Measurements from ENCODE around the gene GSG1L.

The GSG1L gene

DNA sequence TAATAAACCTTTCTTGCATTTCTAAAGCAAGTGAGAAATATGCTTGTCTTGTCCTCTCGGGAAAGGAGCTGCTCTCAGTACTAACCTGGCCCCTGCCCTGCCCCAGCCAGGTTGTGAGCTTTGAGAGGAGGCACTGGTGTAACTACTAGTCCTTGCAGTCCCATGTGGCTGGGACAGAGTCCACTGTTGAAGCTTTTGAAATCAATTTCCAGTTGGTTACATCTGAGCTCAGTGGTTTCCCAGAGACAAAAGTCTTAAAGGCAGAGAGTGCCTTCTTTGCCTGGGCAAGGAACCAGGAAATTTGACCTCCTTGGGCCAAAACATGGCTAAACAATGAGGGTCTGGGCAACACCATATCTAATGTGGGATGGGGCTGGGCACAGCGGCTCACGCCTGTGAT, 48.7 kb downstream of the GSG1L start:
- no peak for DNase-seq (ENCODE audit: low read depth)

DNA sequence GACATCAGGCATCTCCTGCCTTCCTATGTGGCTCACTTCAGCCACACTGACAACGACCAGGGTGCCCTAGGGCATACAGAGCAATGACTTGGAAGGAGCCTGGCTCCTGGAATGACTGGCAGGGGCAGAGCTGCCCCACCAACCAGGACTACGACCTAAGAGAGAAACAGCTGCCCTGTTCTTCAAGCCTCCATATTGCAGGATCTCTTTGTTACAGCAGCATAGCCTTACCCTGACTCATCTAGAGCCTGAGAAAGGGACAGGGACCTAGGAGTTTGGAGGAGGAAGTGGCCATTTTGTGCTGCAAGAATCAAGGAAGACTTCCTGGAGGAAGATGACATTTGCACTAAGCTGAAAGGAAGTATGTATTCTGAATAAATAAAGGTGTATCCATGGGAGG, 49.6 kb downstream of the GSG1L start:
- DNase-seq (ENCODE audit: low read depth), result no peak

DNA sequence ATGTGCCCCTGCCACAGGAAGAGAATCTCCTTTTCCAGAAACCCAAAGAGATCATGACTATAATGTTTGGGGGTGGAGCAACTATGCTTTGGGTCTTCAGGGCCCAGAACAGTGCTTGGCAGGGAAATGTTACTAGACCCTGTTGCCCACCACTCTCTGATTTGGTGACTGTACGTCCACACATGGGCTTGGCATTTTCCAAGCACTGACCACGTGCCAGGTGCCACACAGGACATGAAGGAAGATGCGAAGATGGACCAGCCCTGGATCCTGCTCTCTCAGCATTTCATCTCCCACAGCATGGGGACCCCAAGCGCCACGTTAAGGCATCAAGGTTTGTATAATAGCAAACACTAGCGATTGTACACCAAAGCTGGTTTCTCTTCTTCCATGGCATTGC, 50.1 kb downstream of the GSG1L start:
- no peak for DNase-seq (ENCODE audit: low read depth)

DNA sequence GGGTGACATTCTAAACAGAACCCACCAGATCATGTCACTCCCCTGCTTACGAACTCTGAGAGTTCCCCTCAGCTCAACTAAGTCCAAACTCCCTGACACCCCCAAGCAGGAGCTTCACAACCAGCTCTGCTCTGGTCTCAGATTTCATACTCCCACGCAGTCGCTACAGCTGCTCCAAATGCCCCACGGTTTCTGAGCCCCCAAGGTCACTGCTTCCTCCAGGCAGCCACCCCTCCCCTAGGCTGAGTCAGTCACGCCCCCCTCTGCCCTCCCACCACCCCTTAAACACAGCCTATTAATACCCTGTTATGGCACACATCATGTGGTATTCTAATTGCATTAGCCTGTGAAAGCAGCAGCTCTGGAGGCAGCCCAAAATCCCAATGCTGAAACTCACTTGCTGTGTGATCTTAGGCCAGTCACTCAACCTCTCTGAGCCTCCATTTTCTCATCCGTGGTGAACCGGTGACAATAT, 51.5 kb downstream of the GSG1L start:
- DNase-seq (ENCODE audit: low read depth), result peak; percentile 3

DNA sequence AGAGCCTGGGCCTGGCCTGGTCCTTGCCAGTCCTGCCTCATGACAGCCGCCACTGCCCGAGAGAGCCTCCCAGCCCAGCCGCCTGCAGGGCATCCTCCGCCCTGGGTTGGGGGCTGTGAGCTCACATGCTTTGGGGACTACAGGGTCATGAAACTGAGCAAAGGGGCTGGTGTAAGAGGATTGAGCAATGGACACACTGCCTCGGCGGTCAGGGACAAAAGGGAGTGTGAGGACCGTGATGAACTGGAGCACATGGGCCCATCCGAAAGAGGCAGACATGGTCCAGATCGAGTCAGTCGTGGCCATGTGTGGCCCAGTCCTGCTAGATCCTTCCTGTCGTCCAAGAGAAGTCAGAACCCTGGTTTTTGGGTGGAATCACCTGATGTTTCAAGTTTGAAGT, 52.3 kb downstream of the GSG1L start:
- DNase-seq (ENCODE audit: low read depth), result no peak

DNA sequence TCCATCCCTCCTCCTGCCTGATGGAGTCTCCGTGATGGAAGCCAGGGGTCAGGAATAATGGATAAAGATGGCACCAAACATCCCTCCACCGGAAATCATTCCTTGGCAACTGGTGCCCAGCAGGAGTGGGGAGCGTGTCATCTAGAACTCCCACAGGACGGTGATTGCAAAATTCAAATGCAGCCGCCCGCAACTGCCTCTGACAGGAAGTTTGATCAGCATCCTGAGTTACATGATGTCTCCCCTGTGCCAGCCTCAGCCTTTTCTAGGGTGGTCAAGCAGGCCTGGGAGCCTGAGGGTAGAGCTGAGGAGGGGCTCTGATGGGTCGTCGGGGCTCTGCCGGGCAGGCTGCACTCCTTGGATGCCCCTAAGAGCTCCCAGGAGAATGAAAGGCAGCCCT, 52.8 kb downstream of the GSG1L start:
- peak; percentile 21 for DNase-seq (ENCODE audit: low read depth)

DNA sequence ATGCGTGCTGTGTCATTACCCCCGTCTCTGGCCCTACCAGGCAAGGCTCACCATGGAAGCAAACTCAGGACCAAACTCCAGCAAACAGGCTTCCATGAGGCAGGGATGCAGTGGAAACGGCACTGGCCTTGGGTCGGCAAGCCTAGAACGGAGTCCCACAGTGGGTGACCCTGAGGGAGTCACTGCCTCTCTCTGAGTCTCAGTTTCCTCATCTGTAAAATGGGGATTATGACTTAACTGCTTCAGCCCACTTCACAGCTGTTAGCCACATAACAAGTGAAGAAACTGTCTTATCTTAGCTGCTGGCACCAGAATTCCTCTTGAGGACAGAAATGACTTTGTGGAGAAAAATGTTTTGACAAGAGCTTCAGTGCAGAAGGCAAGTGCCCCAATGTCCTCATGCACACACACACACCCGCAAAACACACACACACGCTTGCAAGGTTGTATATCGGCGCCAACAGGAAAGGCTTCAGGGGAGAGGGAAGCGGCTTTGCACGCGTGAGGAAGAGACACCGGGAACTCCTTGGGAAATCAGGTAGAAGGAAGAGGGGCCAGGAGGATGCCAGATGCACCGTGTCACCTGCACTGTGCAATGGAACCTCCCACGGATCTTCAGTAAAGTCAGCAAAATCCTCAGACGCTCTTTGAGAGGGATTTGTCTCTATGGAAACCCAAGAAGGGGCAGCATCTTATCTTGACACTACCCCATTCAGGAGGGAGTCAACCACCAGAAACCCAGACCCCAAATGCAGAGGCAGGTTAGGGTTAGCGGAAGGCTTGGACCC, 53.7 kb downstream of the GSG1L start:
- no peak for DNase-seq (ENCODE audit: low read depth)

DNA sequence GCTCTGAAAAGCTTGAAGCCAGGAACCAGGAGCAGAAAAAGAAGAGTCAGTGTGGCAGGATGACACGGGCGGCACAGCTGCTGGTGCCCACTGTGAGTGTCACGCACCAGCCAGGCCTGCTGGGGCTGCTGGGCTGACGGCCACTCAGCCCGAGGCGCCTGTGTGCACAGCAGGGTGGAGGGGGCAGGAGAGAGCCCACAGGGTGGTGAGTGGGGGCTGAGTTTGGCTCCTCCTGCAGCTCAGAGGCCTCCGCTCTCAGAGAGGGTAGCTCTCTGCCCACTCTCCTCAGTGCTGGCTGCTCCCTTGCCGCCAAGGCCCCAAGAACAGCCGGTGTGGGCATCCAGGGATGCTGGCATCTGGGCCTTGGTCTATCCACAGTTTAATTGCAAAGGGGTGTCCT, 59.6 kb downstream of the GSG1L start:
- DNase-seq (ENCODE audit: low read depth), result no peak

DNA sequence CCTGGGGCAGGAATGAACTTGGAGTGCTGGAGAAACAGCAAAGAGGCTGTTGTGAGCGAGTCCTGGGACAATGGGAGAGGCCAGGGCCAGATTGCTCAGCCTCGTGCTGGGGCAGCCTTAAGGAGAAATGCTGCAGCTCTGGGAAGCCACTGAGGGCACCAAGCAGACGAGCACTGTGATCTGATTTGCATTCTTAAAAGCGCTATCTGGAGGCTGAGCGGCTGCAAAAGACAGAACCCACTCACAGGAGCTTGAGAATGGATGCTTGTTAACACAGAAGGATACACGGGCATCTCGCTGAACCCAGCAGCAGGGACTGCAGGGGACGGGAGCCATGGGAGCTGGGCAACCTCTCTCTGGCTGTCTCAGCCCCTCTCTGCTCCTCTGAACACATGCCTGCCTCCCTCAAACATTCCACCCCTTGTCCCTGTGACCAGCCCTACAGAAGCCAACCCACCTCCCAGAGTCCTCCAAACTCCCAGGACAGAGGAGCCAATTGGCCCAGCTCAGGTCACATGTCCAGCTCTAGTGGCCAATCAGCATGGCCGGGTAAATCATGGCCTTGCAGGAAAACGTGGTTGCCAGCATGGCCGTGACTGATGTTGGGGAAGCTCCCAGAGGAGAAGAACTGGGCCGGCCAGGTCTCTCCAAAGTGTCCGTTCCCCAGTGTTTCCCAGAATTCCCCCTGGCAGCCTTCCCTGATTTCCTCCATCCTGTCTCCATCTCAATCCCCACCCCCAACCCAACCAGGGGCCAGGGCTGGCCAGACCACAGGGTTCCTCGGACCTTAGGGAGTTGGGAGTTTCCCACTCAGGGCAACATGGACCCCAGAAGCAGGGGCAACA, 60.3 kb downstream of the GSG1L start:
- DNase-seq (ENCODE audit: low read depth), result no peak

DNA sequence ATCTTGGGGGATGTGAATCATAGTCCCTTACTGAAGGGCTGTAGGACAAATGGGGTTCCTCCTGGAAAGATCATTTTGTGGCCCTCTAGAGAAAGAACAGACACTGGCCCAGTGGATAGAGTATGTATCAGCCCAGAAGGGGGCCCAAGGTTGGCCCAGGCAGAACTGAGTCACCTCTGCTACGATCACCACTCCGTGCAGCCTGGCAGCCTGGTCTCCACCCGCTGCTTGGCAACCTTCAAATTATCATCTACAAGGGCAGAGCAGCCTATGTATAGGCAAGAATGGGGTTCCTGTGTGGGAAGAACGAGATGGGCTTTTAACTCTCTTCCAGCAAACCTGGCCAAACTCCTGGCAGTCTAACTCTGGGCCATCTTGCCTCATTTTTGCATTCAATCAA, 61.9 kb downstream of the GSG1L start:
- no peak for DNase-seq (ENCODE audit: low read depth)

DNA sequence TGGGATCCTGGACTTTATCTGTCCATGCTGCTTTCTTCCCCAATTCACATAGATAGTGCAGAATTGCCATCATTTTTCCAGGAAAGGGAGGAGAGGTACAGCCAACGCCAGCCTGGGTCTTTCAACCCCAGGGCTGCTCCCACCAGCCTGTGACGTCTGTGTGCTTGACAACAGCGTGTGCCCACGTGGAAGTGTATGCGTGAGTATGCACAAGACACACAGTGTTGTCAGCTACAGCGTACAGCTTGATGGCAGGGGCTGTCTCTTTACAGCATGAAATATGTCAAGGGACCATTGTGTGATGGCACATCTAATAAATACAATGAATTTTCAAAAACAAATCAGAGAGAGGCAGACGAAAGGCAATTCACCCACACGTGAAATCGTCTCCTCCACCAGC, 62.3 kb downstream of the GSG1L start:
- DNase-seq (ENCODE audit: low read depth), result no peak

DNA sequence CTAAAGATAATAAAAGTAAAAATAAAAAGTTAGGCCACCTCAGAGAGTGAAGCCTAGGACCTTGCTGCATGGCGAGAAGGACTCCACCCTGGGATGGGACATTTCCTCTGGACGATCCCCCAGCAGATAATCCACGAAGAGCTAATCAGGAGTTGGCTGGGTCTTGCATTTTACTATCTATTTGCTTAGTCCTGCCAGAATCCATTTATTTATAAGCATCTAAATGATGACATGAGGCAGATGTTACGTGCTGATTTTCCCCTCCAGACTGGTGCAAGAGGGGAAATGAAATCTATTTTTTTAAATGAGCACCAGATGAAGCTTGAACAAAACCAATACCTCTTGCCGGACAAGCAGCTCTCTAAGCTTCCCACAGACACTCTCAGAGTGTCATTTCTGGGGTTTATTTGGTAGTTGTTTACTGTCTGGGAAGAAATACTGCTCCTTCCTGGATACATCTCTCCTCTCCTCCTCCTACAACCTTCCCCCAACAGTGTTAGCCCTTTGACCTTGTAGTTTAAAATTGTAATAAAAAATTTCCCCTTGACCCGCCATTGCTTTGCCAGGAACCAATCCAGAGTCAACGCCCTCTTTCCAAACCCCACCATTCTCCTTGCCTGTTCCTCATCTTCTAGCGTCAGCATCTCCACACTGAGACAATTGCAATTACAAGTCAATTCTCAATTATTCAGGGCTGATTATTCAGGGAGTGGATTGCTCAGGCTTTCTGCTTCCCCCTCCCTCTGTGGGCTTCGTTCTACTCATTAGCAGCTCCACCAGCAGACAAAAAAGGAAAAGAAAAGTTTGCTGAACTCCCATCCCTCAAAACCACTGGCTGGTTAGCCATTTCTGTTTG, 63.0 kb downstream of the GSG1L start:
- DNase-seq (ENCODE audit: low read depth), result no peak

DNA sequence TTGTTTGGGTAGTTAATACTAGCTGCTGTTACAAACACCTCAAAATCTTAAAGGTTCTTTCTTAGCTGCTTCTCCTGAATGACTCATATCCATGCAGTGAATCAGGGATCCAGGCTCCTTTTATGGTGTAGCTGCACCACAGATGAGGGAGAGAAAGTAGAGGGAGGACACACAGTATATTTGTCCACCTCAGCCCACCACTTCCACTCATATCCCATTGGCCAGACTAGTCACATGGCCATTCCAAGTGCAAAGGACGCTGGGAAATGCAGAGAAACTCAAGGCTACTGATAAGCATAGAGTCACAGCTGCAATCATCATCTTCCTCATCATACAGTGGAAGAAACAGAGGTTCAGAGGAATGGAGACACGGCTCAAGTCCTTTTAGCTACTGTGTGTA, 63.8 kb downstream of the GSG1L start:
- no peak for DNase-seq (ENCODE audit: low read depth)

DNA sequence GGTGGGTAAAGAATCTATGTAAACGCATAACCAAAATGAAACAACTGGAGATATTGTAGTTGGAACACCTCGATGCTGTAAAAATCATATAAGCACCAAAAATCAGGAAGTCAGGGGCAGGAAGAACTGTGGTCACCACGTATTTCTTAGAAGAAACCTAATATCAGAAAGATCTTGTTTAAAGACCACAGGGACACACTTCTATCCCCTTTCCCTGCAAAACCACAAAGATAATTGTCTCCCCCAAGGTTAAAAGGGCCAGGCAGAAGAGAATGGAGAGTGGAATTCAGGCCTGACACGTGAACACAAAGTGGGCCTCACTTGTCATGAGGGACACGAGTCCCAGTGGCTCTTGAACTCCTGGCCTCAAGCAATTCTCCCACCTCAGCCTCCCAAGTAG, 68.1 kb downstream of the GSG1L start:
- no peak for DNase-seq (ENCODE audit: low read depth)

DNA sequence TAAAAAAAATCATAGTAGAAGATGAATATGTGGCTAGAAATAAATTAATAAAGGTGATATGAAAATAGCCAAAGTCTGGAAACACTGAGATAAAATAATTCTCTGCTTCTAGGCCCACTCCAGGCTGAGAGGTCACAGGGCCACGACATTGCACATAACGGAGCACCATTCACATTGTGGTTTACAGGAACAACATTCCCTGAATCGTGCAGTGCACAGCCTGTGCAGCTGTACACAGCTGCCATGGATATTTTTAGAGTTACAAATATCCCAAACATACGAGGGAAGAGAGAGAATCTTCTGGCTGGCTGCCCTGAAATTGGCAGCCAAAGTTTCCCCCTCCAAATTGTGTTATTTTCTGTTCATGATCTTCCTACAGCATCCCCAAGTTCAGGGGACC, 68.8 kb downstream of the GSG1L start:
- no peak for DNase-seq (ENCODE audit: low read depth)

DNA sequence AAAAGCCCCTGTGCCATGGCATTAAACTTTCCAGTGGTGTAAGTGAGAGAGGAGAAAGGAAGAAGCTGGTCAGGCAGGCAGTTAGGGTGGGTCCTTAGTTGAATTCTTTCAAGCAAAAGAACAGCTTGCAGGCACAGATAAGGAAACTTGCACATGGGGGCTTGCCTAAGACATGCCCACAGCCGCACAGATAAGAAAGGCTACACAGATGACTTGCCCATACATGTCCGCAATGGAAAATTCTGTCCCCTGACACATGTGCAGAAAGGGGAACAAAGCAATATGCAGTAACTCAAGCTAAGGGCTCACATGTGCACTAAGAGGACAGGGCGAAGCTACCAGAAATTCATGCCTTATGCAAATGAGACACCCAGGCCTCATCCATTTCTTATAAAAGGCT, 69.9 kb downstream of the GSG1L start:
- no peak for DNase-seq (ENCODE audit: low read depth)

DNA sequence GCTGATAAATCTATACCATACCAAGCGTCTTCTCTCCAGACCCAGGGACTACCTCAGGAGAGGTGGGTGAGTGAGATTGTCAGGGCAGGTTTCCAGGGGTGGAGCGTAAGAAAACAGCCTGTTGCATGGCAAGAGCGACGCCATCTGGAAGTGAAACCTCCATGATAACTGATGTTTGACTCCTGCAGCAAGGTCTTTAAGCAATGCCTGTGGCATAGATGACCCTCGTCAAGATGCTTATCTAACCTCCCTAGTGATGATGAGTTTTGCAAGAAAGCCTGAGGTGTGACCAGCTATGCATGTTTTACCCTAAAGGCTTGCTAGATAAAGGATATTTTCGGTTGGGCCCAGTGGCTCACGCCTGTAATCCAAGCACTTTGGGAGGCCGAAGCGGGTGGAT, 71.6 kb downstream of the GSG1L start:
- DNase-seq (ENCODE audit: low read depth), result no peak

DNA sequence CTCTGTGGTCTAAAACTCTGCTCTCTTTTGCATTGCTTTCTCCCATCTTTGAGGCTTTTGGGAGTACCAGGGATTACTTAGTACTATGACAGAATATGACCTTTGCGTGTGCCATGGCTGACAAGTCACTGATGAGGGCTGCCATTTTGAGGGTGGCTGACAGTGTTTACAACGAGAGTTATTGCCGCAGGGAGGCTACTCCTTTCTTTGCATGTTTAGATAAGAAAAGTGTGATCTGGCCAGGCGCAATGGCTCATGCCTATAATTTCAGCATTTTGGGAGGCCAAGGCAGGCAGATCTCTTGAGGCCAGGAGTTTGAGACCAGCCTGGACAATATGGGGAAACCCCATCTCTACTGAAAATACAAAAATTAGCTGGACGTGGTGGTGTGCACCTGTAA, 77.5 kb downstream of the GSG1L start:
- no peak for DNase-seq (ENCODE audit: low read depth)

DNA sequence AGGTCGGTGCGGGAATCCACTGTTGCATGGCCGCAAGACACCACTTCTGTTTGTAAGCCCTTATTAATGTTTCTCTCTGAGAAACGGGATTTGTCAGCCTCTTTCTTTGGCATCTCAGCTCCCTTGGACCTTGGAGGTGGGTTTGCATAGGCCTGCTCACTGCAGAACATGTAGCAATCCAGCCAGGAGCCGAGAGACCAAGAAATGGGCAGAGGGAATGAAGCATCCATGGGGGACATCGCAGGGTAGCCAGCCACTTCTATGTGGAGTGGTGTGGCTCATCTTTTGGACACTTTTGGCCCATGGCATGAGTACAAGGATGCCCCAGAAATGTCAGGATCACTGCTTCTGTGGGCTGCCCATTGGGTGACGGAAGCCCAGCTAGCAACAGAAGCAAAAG, 79.4 kb downstream of the GSG1L start:
- no peak for DNase-seq (ENCODE audit: low read depth)

DNA sequence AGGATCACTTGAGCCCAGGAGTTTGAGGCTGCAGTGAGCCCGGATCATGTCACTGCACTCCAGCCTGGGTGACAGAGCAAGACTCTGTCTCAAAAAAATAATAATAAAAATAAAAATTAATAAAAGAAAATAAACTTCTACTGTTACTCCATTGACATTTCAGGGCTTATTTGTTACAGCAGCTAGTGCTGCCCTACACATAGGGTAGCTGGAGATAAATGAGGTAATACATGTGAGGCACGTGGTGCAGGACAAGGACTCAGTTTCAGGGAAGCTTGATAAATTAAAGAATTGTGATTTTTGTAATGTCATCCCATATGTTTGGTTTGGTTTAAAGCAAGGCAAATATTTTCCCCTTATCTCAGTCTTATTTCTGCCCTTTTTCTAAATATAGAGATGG, 80.3 kb downstream of the GSG1L start:
- DNase-seq (ENCODE audit: low read depth), result no peak

DNA sequence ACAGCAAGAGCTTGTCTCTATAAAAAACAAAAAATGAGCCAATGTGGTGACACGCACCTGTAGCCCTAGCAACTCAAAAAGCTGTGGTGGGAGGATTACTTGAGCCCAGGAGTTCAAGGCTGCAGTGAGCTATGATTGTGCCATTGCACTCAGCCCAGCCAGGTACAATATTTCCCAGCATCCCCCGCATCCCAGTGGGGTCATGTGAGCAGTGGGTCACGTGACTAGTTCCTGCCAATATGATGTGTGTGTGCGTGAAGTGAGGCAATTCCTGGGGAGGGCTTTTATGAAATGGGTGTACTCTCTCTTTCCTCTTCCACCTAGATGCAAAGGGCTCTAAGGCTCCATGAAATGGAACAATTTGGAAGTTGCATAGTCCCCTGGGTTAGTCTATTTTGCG, 81.3 kb downstream of the GSG1L start:
- DNase-seq (ENCODE audit: low read depth), result no peak

DNA sequence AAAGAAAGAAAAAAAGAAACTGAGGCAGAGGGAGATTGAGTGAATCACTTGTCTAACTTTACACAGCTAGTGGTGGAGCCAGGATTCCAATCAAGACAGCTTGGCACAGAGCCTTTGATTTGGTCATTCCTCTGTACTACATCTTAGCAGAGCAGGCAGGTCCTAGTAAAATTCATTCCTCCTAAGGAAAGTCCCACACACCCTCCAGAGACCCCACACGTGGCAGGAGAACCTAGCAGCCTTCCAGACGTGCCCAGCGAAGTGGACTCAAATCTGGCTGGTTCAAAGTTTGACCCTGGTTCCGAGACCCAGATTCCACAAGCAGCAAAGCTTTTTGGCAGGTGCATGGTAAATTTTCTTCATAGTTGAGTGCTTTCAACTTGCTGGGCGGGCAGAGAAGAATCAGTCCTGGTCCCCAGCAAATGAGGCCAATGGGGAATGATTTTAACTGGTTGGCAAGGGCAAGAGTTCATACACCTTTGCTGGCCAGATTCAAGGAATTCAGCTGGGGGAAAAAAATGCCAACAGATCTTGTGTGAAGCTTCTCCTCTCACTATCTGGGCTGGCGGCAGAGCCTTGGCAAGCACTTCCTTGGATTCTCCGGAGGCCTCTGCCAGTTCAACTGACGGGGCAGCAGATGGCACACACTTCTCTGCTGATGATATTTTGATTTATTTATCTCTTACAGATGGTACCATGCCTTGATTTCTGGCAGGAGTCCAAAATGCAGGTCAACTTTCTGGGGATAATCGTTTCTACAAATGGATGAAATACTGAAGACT, 82.4 kb downstream of the GSG1L start:
- DNase-seq (ENCODE audit: low read depth), result no peak
